ENCODE measurements around the gene KRT27.

Gene KRT27

DNA sequence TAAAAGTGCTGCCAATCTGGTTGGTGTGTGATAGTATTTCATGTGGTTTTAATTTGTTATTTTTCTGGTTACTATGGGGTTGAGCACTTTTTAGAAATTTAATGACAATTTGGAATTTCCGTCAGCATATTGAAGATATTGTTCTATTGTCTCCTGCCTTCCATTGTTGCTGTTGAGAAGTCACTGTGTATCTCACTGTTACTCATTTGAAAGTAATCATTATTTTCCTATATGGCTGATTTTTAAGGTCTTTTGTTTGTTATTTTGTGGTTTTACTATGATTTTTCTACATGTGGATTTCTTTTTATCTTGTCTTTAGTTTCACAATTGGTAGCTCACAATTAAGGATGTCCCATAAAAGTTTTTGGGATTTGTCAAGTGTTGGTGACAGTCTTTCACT, 18.6 kb downstream of the KRT27 start:
- TF ChIP-seq CREB5 (CRISPR knock-in tag; IDR thresholded peaks at IDR 0.05; ENCODE audit: low read depth) (no peak), RARB (CRISPR knock-in tag; IDR thresholded peaks at IDR 0.05) (no peak), PPARA (CRISPR knock-in tag; IDR thresholded peaks at IDR 0.05; ENCODE audit: borderline replicate concordance) (no peak), GLIS3 (CRISPR knock-in tag; IDR thresholded peaks at IDR 0.05) (no peak), ESRRG (CRISPR knock-in tag; IDR thresholded peaks at IDR 0.05) (no peak), ARNTL (CRISPR knock-in tag; IDR thresholded peaks at IDR 0.05; ENCODE audit: borderline replicate concordance, low read depth) (no peak), ZNF70 (CRISPR knock-in tag; IDR thresholded peaks at IDR 0.05) (no peak), PATZ1 (CRISPR knock-in tag; IDR thresholded peaks at IDR 0.05; ENCODE audit: borderline replicate concordance) (no peak), ZNF8 (CRISPR knock-in tag; IDR thresholded peaks at IDR 0.05) (no peak), ZFP3 (CRISPR knock-in tag; IDR thresholded peaks at IDR 0.05) (no peak), SNAI2 (CRISPR knock-in tag; IDR thresholded peaks at IDR 0.05) (no peak), ISL1 (CRISPR knock-in tag; IDR thresholded peaks at IDR 0.05) (no peak), ZFP30 (CRISPR knock-in tag; IDR thresholded peaks at IDR 0.05) (no peak)
- TF ChIP-seq, protein P1, sequence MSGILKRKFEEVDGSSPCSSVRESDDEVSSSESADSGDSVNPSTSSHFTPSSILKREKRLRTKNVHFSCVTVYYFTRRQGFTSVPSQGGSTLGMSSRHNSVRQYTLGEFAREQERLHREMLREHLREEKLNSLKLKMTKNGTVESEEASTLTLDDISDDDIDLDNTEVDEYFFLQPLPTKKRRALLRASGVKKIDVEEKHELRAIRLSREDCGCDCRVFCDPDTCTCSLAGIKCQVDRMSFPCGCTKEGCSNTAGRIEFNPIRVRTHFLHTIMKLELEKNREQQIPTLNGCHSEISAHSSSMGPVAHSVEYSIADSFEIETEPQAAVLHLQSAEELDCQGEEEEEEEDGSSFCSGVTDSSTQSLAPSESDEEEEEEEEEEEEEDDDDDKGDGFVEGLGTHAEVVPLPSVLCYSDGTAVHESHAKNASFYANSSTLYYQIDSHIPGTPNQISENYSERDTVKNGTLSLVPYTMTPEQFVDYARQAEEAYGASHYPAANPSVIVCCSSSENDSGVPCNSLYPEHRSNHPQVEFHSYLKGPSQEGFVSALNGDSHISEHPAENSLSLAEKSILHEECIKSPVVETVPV (CRISPR knock-in tag; IDR thresholded peaks at IDR 0.05): no peak
- ATAC-seq: no peak

DNA sequence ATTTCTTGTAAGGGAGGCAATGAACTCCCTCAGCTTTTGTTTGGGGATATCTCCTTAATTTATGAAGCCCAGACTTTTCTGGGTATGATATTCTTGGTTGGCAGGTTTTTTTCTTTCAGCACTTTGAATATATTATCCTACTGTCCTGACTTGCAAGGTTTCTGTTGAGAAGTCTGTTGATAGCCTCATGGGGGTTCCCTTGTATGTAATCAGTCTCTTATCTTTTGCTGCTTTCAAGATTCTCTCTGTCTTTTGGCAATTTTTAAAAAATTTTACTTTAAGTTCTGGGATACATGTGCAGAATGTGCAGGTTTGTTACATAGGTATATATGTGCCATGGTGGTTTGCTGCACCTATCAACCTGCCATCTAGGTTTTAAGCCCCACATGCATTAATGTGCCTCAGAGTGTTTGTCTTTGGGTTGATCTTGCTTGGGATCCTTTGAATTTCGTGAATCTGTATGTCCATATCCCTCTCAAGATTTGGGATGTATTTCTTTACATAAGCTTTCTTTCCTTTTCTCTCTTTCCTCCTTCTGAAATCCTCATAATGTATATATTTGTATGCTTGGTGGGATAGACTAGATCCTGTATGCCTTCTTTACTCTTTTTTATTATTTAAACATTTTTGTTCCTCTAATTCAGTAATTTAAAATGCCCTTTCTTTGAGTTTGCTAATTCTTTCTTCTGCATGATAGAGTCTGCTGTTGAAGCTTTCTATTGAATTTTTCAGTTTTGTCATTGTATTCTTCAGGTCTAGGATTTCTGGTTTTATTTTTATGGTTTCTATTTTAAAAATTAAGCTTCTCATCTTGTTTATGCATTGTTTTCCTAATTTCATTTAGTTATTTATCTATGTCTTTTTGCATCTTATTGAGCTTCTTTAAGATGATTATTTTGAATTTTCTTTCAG, 22.0 kb downstream of the KRT27 start:
- TF ChIP-seq PATZ1 (CRISPR knock-in tag; IDR thresholded peaks at IDR 0.05; ENCODE audit: borderline replicate concordance): no peak
- TF ChIP-seq TOX (CRISPR knock-in tag; IDR thresholded peaks at IDR 0.05; ENCODE audit: borderline replicate concordance): no peak
- no peak for TF ChIP-seq OSR1 (CRISPR knock-in tag; IDR thresholded peaks at IDR 0.05)
- TF ChIP-seq ZNF565 (CRISPR knock-in tag; conservative IDR thresholded peaks at IDR 0.05; ENCODE audit: low read depth): no peak
- TF ChIP-seq, protein P1 (CRISPR knock-in tag; IDR thresholded peaks at IDR 0.05): no peak
- no peak for TF ChIP-seq ZC3H10 (CRISPR knock-in tag; IDR thresholded peaks at IDR 0.05)
- no peak for TF ChIP-seq SNAI2 (CRISPR knock-in tag; IDR thresholded peaks at IDR 0.05)
- TF ChIP-seq GLIS3 (CRISPR knock-in tag; IDR thresholded peaks at IDR 0.05): no peak
- no peak for ATAC-seq

- no peak for ATAC-seq
- no peak for TF ChIP-seq ZNF565 (CRISPR knock-in tag; conservative IDR thresholded peaks at IDR 0.05; ENCODE audit: low read depth)
- no peak for TF ChIP-seq ZFP3 (CRISPR knock-in tag; IDR thresholded peaks at IDR 0.05)
- TF ChIP-seq ZFP30 (CRISPR knock-in tag; IDR thresholded peaks at IDR 0.05): no peak
- no peak for TF ChIP-seq PPARA (CRISPR knock-in tag; IDR thresholded peaks at IDR 0.05; ENCODE audit: borderline replicate concordance)
These were observed 27.1 kb downstream of the KRT27 start, which contains the start of gene KRT25 for GRCh38 chr17:40755231-40755630. Gene KRT25, minus strand, starts transcription at chr17:40755331. Its CDS starts 60 bp downstream, at chr17:40755271.

DNA sequence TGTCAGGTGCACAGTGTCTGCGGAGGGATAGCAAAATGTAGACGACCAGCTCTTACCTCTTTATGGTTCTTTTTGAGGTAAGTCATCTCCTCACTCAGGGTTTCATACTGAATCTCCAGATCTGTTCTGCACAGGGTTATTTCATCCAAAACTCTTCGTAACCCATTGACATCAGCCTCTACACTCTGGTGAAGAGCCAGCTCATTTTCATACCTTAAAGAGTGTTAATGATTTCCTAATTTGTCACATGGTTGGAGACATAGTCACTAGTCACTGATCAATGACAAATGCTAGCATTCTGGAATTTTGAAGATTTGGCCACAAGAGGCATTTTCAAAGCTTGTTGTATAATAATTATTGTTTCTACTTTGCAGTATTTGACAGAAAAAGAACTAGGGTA, 28.5 kb downstream of the KRT27 start:
- no peak for ATAC-seq
- no peak for TF ChIP-seq ZNF565 (CRISPR knock-in tag; conservative IDR thresholded peaks at IDR 0.05; ENCODE audit: low read depth)
- TF ChIP-seq ZC3H10 (CRISPR knock-in tag; IDR thresholded peaks at IDR 0.05): no peak
- no peak for TF ChIP-seq ZFP30 (CRISPR knock-in tag; IDR thresholded peaks at IDR 0.05)
- TF ChIP-seq ZNF8 (CRISPR knock-in tag; IDR thresholded peaks at IDR 0.05): no peak
- no peak for TF ChIP-seq ZFP3 (CRISPR knock-in tag; IDR thresholded peaks at IDR 0.05)
- TF ChIP-seq PATZ1 (CRISPR knock-in tag; IDR thresholded peaks at IDR 0.05; ENCODE audit: borderline replicate concordance): no peak
- TF ChIP-seq PPARA (CRISPR knock-in tag; IDR thresholded peaks at IDR 0.05; ENCODE audit: borderline replicate concordance): no peak
- TF ChIP-seq SNAI2 (CRISPR knock-in tag; IDR thresholded peaks at IDR 0.05): no peak
- no peak for TF ChIP-seq OSR1 (CRISPR knock-in tag; IDR thresholded peaks at IDR 0.05)
- no peak for TF ChIP-seq BACH2 (CRISPR knock-in tag; IDR thresholded peaks at IDR 0.05; ENCODE audit: borderline replicate concordance)
- no peak for TF ChIP-seq TSHZ2 (CRISPR knock-in tag; IDR thresholded peaks at IDR 0.05)
- no peak for TF ChIP-seq RARB (CRISPR knock-in tag; IDR thresholded peaks at IDR 0.05)
- TF ChIP-seq ISL1 (CRISPR knock-in tag; IDR thresholded peaks at IDR 0.05): no peak
